HT1080 (cell line): Measurements from ENCODE around the gene CYP2S1. TPM values are rescaled to one million over a fixed set of nuclear protein-coding genes. Genes with fewer than 3 reads are reported as not detected.
"Not testable (repeated sequence)": the region's sequence is repeated elsewhere in the genome, so short reads cannot be mapped to it uniquely, and the experiment has no call there.

Experiments used
- DNase-seq: peaks from one replicate; pipeline ENCODE4 v3.0.0-alpha.2; 2015; ENCODE audit warnings: low read depth
- polyA plus RNA-seq, 2 experiments: library from polyadenylated mRNA; depleted of rRNA; stranded (reverse); fragments of >200 nt; gene quantifications; 2 replicates each; pipeline ENCODE4 v1.2.3, GENCODE V29; 2015
- total RNA-seq: library from RNA; depleted of rRNA; stranded (reverse); fragments of >200 nt; shearing (Covaris generic); gene quantifications from 2 replicates; pipeline ENCODE4 v1.2.3, GENCODE V29; 2014; rRNA removed

CYP2S1 gene, protein sequence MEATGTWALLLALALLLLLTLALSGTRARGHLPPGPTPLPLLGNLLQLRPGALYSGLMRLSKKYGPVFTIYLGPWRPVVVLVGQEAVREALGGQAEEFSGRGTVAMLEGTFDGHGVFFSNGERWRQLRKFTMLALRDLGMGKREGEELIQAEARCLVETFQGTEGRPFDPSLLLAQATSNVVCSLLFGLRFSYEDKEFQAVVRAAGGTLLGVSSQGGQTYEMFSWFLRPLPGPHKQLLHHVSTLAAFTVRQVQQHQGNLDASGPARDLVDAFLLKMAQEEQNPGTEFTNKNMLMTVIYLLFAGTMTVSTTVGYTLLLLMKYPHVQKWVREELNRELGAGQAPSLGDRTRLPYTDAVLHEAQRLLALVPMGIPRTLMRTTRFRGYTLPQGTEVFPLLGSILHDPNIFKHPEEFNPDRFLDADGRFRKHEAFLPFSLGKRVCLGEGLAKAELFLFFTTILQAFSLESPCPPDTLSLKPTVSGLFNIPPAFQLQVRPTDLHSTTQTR
- total RNA-seq = 1.4 and 1.7 TPM in 2 replicates
- 4.4 and 5.8 TPM in 2 replicates for polyA plus RNA-seq (2015; cell fraction: cytosol; rRNA removed)
- 4.6 and 7.0 TPM in 2 replicates for polyA plus RNA-seq (2015; cell fraction: nucleus; rRNA removed)

DNA sequence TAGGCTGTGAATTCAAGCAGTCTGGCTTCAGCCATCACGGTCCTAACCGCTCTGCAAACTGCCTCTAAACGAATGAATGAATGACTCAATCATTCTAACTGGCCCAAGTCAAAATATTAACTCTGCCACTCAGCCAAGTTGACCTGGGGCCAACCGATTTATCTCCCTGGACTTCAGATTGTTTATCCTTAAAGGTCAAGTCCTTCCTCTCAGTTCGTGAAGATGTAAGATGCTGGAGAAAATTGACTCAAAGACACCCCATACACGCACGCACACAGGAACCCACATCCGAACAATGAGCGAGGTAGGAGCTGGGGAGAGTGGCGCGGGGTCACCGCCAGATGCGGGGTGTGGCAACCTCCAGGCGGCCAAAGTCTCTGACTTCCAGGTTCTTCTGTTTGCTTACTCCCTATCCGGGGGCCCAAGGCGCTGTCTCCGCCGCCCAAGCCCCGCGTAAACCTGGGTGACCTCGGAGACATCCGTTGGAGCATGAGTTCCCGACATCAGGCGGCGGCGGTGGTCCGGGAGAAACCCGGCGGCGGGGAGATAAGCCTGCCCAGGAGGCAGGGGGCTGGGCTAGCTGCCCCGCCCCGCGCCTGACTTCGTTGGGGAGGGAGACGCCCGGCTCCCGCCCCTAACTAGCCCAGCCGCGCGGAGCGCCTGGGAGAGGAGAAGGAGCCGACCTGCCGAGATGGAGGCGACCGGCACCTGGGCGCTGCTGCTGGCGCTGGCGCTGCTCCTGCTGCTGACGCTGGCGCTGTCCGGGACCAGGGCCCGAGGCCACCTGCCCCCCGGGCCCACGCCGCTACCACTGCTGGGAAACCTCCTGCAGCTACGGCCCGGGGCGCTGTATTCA is at the start of gene CYP2S1:
TSS of gene CYP2S1 (plus strand) at position 646 of the 856 bp plus-strand sequence. CDS start at position 692, 46 bp downstream.
- peak; percentile 42 for DNase-seq

DNA sequence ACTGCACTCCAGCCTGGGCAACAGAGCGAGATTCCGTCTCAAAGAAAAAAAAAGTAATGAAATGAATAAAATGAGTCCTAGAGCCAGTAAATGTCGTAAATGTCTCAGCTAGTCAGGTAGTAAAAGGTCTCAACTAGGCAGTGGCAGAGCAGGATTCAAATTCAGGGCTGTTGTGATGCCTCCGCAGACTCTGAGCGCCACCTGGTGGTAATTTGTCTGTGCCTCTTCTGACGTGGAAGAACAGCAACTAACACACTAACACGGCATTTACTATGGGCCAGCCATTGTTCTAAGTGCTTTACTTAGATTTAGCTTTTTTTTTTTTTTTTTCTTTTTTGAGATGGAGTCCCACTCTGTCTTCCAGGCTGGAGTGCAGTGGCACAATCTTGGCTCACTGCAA is 48.6 kb upstream of the CYP2S1 start:
- DNase-seq = peak; percentile 73

DNA sequence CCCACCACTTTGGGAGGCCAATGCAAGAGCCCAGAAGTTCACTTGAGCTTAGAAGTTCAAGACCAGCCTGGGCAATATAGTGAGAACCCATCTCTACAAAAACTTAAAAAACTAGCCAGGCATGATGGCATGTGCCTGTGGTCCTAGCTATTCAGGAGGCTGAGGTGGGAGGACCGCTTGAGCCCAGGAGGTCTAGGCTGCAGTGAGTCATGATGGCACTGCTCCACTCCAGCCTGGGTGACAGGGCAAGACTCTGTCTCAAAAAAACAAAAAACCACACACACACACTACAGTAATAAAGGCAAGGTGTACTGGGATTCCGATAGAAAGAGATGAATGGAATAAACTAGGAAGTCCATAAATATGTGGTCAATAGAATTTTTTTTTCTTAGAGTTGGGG is 43.2 kb upstream of the CYP2S1 start:
- no peak for DNase-seq

DNA sequence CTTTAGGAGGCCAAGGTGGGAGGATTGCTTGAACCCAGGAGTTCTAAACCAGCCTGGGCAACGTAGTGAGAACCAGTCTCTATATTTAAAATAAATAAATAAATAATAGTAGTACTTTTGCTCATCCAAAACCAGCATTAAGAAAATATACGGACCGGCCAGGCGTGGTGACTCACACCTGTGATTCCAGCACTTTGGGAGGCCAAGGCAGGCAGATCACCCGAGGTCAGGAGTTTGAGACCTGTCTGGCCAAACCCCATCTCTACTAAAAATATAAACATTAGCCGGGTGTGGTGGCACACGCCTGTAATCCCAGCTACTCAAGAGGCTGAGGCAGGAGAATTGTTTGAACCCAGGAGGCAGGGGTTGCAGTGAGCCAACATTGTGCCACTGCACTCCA is 42.0 kb upstream of the CYP2S1 start:
- not testable (repeated sequence) for DNase-seq

DNA sequence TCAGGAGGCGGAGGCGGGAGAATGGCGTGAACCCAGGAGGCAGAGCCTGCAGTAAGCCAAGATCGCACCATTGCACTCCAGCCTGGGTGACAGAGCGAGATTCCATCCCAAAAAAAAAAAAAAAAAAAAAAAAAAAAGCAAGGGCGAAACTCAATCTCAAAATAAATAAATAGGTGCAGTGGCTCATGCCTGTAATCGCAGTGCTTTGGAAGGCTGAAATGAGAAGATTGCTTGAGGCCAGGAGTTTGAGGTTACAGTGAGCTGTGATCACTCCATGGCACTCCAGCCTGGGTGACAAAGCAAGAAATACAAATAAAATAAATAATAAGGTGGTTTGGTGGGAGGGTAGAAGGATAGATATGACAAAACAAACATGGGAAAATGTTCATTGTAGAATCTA is 39.0 kb upstream of the CYP2S1 start:
- DNase-seq = no peak

DNA sequence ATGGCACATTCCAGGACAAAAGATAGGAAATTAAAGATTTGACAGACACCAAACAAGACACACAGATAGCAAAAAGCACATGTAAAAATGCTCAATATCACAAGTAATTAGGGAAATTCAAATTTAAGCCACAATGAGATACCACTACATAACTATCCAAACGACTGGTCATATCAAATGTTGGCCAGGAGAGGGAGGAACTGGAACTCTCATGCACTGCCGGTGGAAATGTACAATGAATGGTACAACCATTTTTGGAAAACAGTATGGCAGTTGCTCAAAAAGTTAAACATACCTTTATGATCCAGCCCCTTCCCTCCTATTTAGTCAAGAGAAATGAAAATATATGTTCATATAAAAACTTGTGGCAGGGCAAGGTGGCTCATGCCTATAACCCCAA is 36.8 kb upstream of the CYP2S1 start:
- no peak for DNase-seq

DNA sequence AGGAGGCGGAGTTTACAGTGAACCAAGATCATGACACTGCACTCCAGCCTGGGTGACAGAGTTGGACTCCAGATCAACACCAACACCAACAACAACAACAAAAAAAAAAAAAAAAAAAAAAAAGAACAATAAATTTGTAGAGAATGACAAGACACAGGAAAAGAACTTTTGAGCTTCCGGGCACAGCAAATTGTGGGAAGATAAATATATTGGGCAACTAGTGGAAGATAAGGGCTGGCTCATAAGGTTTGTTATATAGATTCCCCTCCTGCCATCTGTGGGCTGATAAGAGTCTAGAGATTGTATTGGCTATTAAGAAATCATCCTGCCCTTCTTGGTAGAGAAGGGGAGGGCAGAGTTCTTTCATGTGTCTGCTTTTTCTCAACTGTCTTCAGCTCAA is 33.1 kb upstream of the CYP2S1 start:
- no peak for DNase-seq

DNA sequence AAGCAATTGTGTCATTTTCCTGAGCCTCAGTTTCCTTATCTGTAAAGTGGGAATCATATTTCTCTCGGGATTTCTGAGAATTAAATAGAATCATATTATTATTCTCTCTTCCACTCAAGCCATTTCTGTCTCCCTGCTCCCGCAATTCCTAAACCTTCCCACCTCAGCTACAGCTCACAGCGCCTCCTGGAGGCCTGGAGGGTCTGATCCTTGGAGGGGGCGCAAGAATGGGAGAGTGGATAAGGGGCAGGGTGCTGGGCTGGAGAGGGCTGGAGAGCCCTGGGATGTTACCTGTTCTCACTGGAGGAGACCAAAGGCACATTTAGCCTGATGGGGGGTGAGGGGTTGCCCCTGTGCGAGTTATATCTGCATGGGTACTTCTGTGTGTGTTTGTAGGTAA is 31.1 kb upstream of the CYP2S1 start:
- DNase-seq = peak; percentile 30

DNA sequence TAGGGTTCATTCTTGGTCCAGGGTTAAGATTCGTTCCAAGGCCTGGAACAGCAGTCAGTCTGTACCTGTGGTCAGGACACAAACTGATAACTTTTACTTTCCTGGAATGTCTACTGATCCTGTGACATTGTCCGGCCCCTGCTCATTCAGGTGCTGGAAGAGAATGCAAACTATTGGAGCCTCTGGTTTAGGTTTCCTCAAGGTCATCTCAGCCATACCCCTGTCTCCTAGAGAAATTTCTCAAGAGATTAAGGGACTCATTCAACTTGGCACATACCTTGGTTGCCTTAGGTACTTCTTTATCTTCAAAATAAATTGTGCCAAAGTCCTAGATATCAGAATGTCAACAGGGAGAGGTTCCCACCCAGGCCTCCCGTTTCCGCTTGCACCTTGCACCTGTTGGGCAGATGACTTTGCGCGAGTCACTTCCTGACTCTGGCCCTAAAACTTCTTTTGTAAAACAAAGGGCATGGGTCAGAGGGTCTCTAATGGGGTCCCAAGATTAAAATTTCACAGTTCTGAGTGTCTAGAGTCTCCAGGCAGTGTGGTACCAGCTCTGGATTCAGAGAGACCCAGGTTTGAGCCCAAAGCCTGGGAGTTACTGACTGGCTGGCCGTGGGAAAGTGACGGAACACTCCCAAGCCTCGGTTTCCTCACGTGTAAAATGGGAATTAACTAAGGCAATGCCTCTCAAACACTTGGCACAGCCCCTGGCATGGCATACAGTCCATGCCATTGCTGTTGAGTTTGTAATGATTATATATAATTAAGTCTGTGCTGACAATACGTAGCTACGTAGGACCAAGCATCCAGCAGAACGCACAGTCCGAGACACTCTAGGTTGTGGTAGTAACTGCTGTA is 25.8 kb upstream of the CYP2S1 start:
- no peak for DNase-seq

DNA sequence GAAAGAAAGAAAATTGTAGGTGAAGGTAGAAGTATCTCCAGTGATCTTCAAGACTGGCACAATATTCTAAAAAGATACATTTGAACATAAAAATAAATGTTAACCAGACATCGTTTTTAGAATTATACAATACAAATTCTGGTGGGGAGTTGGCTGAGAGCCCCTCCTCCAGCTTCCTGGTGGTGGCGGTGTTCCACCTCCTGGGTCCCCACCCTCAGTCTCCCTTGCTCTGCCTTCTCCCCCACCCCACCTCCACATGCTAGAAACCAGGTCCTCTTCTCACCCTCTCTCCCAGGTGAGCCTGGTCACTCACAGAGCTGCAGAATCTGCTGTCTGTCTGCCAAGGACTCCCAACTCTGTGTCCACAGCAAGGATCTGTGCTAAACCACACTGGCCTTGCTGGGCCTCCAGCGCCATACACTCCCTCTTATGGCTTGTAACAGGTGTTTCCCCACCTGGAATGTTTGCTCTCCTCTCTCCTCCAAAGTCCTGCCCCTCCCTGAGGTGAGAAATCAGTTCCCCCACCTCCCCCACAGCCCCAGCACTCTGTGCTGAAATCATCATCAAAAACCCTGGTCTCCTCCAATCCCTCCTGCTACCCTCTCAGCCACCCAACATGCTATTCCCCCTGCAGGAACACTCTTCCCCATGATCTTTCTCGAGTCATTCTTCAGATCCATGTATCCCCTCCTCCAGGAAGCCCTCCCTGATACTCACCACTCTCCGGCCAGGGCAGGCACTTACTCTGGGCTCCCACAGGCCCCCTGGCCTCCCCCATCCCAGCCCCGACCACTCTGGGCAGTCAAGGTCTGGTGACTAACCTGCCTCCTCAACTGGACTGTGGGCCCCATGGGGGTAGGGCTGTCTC is 20.5 kb upstream of the CYP2S1 start:
- DNase-seq = no peak

DNA sequence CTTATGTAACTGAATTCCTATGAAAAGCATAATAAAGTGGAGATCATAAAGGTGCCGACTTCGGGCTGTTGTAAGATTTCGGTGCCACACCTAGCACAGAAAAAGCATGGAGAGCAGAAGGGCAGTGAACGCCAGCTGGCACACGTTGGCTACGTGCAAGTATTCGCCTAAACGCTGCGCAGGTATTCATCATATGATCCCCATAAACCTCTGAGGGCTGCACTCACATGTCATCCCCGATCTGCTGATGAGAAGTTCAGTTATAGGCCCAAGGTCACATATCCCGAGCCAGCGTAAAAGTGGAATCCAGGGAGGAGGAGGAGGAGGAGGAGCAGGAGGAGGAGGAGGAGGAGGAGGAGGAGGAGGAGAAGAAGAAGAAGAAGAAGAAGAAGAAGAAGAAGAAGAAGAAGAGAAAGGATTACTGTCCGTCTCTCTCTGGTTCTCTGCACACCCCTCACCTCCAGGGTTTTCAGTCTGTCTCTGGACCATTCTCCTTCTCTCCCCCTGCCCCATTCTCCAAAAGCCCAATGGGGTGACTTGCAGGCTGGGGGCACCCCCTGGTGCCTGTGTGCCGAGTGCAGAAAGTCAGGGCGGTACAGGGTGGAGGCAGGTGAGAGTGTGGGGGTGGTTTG is 18.6 kb upstream of the CYP2S1 start:
- no peak for DNase-seq

DNA sequence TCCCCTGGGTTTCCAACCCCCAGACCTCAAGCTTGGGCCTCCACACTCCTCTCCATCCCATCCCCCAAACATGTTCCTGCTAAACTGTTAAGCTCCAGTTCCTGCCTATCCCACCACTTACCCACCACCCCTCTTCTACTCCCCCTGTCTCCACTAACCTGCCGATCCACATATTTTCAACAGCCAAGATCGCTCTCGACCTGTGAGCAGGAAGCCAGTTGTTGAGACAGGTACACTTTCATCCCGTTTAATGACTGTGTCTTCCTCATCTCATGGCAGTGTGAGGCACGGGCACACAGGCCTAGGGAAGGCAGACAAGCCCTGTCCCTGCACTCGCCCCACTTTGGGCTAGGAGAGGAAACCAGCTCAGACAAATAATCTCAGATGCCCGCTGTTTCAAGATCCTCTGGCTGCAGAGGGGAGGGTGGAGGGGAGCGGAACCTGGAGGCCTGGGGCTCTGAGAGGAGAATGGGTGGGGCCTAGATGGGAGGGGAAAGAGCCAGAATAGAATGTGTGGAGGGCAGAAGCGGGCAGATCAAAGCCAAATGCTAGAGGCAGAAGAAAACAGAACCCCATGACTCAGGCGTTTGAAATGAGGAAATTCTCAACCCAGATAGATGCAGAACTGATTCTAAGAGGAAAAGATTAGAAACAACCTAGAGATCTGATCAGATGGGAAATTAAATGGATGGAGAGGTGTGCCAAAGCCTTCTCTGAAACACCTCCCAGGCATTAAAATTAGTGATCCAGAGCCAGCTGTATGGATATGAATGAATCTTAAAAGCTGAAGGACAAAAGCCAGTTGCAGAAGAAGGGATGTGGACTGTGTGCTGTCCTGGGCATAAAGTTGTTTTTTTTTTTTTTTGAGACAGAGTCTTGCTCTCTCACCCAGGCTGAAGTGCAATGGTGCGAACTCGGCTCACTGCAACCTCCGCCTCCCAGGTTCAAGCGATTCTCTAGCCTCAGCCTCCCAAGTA is 16.9 kb upstream of the CYP2S1 start:
- DNase-seq = peak; percentile 77

DNA sequence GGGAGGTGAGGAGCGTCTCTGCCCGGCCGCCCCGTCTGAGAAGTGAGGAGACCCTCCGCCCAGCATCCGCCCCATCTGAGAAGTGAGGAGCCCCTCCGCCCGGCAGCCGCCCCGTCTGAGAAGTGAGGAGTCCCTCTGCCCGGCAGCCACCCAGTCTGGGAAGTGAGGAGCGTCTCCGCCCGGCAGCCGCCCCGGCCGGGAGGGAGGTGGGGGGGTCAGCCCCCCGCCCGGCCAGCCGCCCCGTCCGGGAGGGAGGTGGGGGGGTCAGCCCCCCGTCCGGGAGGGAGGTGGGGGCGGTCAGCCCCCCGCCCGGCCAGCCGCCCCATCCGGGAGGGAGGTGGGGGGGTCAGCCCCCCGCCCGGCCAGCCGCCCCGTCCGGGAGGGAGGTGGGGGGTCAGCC is 12.8 kb upstream of the CYP2S1 start:
- not testable (repeated sequence) for DNase-seq

DNA sequence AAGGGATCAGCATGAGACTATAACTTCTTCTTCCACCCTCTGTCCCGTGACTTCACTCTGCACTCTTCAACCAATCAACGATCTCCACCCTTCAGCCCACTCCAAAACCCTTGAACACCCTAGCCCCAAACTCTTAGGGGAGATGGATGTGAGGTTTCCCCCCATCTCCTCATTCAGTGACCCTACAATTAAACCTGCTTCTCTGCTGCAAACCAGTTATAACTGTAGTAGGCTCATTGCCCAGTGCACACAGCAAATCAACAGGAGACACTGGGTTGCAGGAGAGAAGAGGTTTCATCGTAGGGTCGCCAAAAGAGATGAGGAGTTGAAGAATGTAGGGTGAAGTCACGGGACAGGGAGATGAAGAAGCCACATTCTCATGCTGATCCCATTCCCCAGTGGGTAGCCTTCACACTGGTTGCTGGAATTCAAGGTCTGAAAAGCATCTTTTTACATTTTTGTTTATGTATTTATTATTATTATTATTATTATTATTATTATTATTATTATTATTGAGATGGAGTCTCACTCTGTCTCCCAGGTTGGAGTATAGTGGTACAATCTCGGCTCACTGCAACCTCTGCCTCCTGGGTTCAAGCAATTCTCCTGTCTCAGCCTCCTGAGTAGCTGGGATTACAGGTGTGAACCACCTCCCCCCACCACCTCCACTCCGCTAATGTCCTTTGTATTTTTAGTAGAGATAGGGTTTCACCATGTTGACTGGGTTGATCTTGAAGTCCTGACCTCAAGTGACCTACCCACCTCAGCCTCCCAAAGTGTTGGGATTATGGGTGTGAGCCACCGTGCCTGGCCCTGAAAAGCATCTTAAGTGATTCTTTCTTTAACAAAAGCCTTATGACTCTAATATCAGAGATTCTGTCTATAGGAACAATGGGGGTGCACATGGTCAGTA is 5.8 kb upstream of the CYP2S1 start:
- no peak for DNase-seq

DNA sequence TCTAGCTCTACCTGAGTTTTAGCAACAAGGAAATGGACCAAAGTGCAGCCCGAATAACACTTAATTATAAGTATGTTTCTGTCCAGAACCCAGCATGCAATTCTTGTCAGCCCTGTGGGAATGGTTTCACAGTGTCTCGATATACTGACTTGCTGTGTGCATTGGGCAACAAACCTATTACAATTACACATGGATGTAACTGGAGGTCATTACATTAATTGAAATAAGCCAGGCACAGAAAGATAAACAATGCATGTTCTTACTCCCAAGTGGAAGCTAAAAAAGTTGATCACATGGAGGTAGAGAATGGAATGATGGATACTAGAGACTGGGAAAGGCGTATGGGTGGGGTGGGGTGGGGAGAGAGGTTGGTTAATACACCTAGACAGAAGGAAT is 5.1 kb upstream of the CYP2S1 start:
- no peak for DNase-seq

DNA sequence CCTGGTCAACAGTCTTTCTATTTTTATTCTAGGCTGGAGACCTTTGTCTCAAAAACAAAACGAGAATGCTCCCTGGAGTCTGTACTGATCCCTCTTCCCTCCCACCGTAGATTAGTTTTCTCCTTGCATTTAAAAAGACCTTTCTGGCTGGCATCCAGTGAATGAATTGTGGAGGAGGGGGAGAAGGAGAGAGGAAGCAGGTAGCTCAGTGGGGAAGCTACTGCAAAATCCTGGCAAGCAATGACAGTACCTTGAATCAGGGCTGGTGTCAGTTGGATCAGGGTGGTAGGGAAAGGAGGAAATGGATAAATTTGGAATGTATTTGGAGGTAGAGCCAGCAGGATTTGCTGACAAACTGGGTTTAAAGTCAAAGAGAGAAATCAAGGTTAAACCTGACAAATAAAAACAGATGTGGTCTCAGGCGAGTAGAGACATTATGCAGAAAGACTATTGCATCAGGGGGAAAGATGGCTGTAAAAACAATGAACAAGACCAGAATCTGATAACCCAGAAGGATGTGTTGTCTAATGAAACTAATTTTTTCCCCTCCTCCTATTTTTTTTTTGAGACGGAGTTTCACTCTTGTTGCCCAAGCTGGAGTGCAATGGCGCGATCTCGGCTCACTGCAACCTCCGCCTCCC is 3.5 kb upstream of the CYP2S1 start:
- DNase-seq = no peak
